ENCODE results near the gene ACIN1. TPM values are rescaled to one million over a fixed set of nuclear protein-coding genes. Genes with fewer than 3 reads are reported as not detected.

The ACIN1 gene
- total and polyA plus RNA-seq, 2 of the 8 experiments (the other 6 are each of a cell fraction or from before 2014, with no cell fraction given), result 132 to 233 TPM

- no peaks in the 10 kb centered on the region for H3K9me3 ChIP-seq (ENCODE audit: insufficient read depth in 2 of 2, low read depth in 1 of 2, low read length in 1 of 2)
- no peak overlapping the region for H3K4me3 ChIP-seq (ENCODE audit: extremely low read depth in 1 of 4, insufficient read depth in 2 of 4, low read depth in 3 of 4, low read length in 4 of 4)
- H2BK5ac ChIP-seq (ENCODE audit: low read depth, low read length), result no peak overlapping the region
- H3K14ac ChIP-seq (ENCODE audit: insufficient read length), result no peak overlapping the region
- H3K36me3 ChIP-seq (ENCODE audit: control insufficient read depth in 2 of 4, insufficient read depth in 4 of 4, low read length in 3 of 4), result peaks cover 5 to 13% (median 6%) of the 10 kb centered on the region in 4 experiments; a peak in 7 of 8 replicates
- H3K79me2 ChIP-seq (ENCODE audit: control insufficient read depth in 1 of 2, insufficient read depth in 2 of 2, low read length in 2 of 2), result peaks cover 3 to 9% of the 10 kb centered on the region in 2 experiments; a peak in 2 of 4 replicates
- H2AFZ ChIP-seq (ENCODE audit: low read length), result no peak overlapping the region
- ChIA-PET CTCF (ENCODE audit: partially characterized antibody) (interaction anchor here (0.7 to 4.4 kb wide), 3 partner anchors 10 to 109 kb away, joined by 5 to 33 read pairs (median 5); no protein-coding TSS in a partner anchor), POLR2A (ENCODE audit: partially characterized antibody) (interaction anchor here (0.6 to 1.6 kb wide), 4 partner anchors 8 to 46 kb away, joined by 3 to 5 read pairs (median 3); partner anchors contain the start of gene ACIN1)
- H4K91ac ChIP-seq (replicated peaks; ENCODE audit: insufficient read length, low read length), result no peak overlapping the region
- no peak overlapping the region for H2BK20ac ChIP-seq (ENCODE audit: low read length)
- peaks cover 6 to 15% (median 9%) of the 10 kb centered on the region in 4 experiments; a peak in 4 of 7 replicates for H3K4me1 ChIP-seq (replicated peaks in 1 of 4; ENCODE audit: control insufficient read depth in 3 of 4, insufficient read depth in 4 of 4, low read length in 3 of 4)
- no peak overlapping the region for H3K4me2 ChIP-seq (ENCODE audit: insufficient read depth in 1 of 2, low read depth in 2 of 2, low read length in 2 of 2)
- DNase-seq (ENCODE audit: low read depth in 1 of 2, low spot score in 2 of 2) (no peak), FAIRE-seq (no peak)
- no peak overlapping the region for H2BK12ac ChIP-seq (ENCODE audit: low read depth, low read length)
- no peak overlapping the region for H2BK120ac ChIP-seq (replicated peaks; ENCODE audit: low read depth, low read length)
- no peaks in the 10 kb centered on the region for H3K23me2 ChIP-seq (ENCODE audit: low read depth, low read length)
- no peaks in the 10 kb centered on the region; a peak in 2 of 7 replicates for H3K27me3 ChIP-seq (replicated peaks in 1 of 4; ENCODE audit: control insufficient read depth in 3 of 4, extremely low read depth in 1 of 4, insufficient read depth in 3 of 4, low read length in 3 of 4)
- H3K4ac ChIP-seq (replicated peaks; ENCODE audit: insufficient read length, low read depth, low read length), result no peak overlapping the region
- no peak overlapping the region for H3K27ac ChIP-seq (ENCODE audit: low read depth, low read length)
- H2AK5ac ChIP-seq (ENCODE audit: low read depth, low read length), result no peak overlapping the region
- no peak overlapping the region for H3K9ac ChIP-seq (replicated peaks in 1 of 4; ENCODE audit: extremely low read depth in 1 of 4, low read depth in 3 of 4, low read length in 3 of 4)
- no peak overlapping the region for H3K56ac ChIP-seq (replicated peaks; ENCODE audit: insufficient read length, low read depth, low read length)
- H4K20me1 ChIP-seq (replicated peaks in 1 of 2; ENCODE audit: control insufficient read depth in 1 of 2, insufficient read depth in 2 of 2, low read length in 2 of 2), result peaks cover 0 to 1% of the 10 kb centered on the region in 2 experiments
- H3K79me1 ChIP-seq (ENCODE audit: low read depth, low read length), result peaks cover 3% of the 10 kb centered on the region
- H3K18ac ChIP-seq (ENCODE audit: extremely low read depth, low read length), result no peak overlapping the region
- no peak overlapping the region for H4K8ac ChIP-seq (ENCODE audit: extremely low read depth, insufficient read depth, low read length)
- H2BK15ac ChIP-seq (ENCODE audit: low read length), result 0 out of 2 replicates have a peak overlapping the region, but pooled peaks have one; percentile 24
- no peak overlapping the region for H3K23ac ChIP-seq (ENCODE audit: insufficient read length)
- H4K5ac ChIP-seq (ENCODE audit: insufficient read length, low read depth, low read length), result no peak overlapping the region
- WGBS, 2 experiments (ENCODE audit: extremely low coverage in 1 of 2, insufficient coverage in 1 of 2, insufficient read length in 1 of 2, insufficient replicate concordance in 2 of 2, low coverage in 1 of 2, low lambda C conversion rate in 2 of 2, missing lambda C conversion rate in 1 of 2), result 97% methylated on average over 2 of the region's 2 CpGs; no CpG with 5 or more reads in 1 of the 2 experiments
- TF ChIP-seq SP1 (IDR thresholded peaks at IDR 0.05; ENCODE audit: low read depth, low read length) (no peak), KDM4A (IDR thresholded peaks at IDR 0.05; ENCODE audit: low read depth, low read length, severe bottlenecking) (no peak), RXRA (IDR thresholded peaks at IDR 0.05; ENCODE audit: insufficient read depth, low read depth, low read length) (no peak), SP4 (IDR thresholded peaks at IDR 0.05; ENCODE audit: low read length) (no peak), JUN (IDR thresholded peaks at IDR 0.05; ENCODE audit: low read depth, low read length) (no peak), MAX (IDR thresholded peaks at IDR 0.05) (no peak), RFX5 (IDR thresholded peaks at IDR 0.05; ENCODE audit: borderline replicate concordance, low read depth, low read length) (no peak), KDM5A (IDR thresholded peaks at IDR 0.05; ENCODE audit: low read length) (no peak), NANOG (IDR thresholded peaks at IDR 0.05; ENCODE audit: insufficient read depth, low read depth, low read length, poor library complexity, severe bottlenecking) (no peak), EZH2 (IDR thresholded peaks at IDR 0.05; ENCODE audit: low read depth, low read length, severe bottlenecking) (no peak), CREB1 (IDR thresholded peaks at IDR 0.05) (no peak), BRCA1 (IDR thresholded peaks at IDR 0.05; ENCODE audit: low read depth, low read length) (no peak), CEBPB (IDR thresholded peaks at IDR 0.05; ENCODE audit: low read depth, low read length) (no peak), CBX5 (IDR thresholded peaks at IDR 0.05; ENCODE audit: low read depth, low read length) (no peak), HDAC6 (IDR thresholded peaks at IDR 0.05; ENCODE audit: low read depth, low read length) (no peak)
Observed at GRCh38 chr14:23102801-23103200, 7.9 kb upstream of the ACIN1 start.
